Measurements from ENCODE around the gene DHCR7.

GRCh38 chr11:71478528-71478840 is 30.3 kb upstream of the DHCR7 start:
- no peak for TF ChIP-seq CTCF (conservative IDR thresholded peaks at IDR 0.05 in 1 of 2, IDR thresholded peaks at IDR 0.05 in 1 of 2; ENCODE audit: low read depth in 1 of 2, low read length in 2 of 2)
- no peak for TF ChIP-seq EZH2 (IDR thresholded peaks at IDR 0.05; ENCODE audit: low read length, missing control alignments)

All from fibroblast of lung (primary cell).